Caco-2 (cell line): Measurements from ENCODE around the gene C12orf60. TPM values are rescaled to one million over a fixed set of nuclear protein-coding genes. Genes with fewer than 3 reads are reported as not detected.

Source experiments
- BruUV-seq: library from RNA; stranded (reverse); fragments of 400-500 nt; replicated peaks from 2 replicates; lab custom pipeline; 2021; lab: Mats Ljungman, UMichigan
- CTCF ChIA-PET: fragments of 300-600 bp; sonication (Branson Sonifier 250); formaldehyde crosslinking; loops from one replicate; lab custom pipeline; 2022; ENCODE audit warnings: antibody characterized with exemption; lab: Charles Lee
- POLR2A ChIA-PET: fragments of 300-600 bp; sonication (Branson Sonifier 250); formaldehyde crosslinking; loops from one replicate; lab custom pipeline; 2022; ENCODE audit warnings: antibody characterized with exemption; lab: Charles Lee
- DNase-seq, 2 experiments: peaks; one replicate each; pipeline versions ENCODE4 v3.0.0 to v3.0.0-alpha.2; 2020 to 2022
- H3K27me3 ChIP-seq: replicated peaks from 2 replicates; pipeline ENCODE4 v1.6.0; 2011; ENCODE audit warnings: low read length; ENCODE audit not compliant: control insufficient read depth, insufficient read depth
- H3K36me3 ChIP-seq: 2 replicates; pipeline ENCODE4 v1.5.1; 2011; ENCODE audit warnings: low read length; ENCODE audit not compliant: control insufficient read depth, insufficient read depth
- H3K4me1 ChIP-seq: fragments of 250-450 bp; sonication (Bioruptor Pico); 2 replicates; pipeline ENCODE4 v1.5.1; 2020; ENCODE audit warnings: mild to moderate bottlenecking
- H3K4me3 ChIP-seq: 2 replicates; pipeline ENCODE4 v1.5.1; 2011; ENCODE audit warnings: low read depth, mild to moderate bottlenecking, control low read depth, low read length
- H3K9me3 ChIP-seq: fragments of 250-450 bp; sonication (Bioruptor Pico); 2 replicates; pipeline ENCODE4 v1.5.1; 2020; ENCODE audit warnings: mild to moderate bottlenecking, moderate library complexity
- H3K27ac Mint-ChIP-seq: one replicate; pipeline ENCODE4 v1.8.0; 2022; ENCODE audit warnings: mixed read lengths; ENCODE audit not compliant: unreplicated experiment
- H3K27me3 Mint-ChIP-seq: one replicate; pipeline ENCODE4 v1.8.0; 2022; ENCODE audit warnings: mixed read lengths; ENCODE audit not compliant: insufficient read depth, unreplicated experiment
- H3K36me3 Mint-ChIP-seq: one replicate; pipeline ENCODE4 v1.8.0; 2022; ENCODE audit warnings: mild to moderate bottlenecking, mixed read lengths; ENCODE audit not compliant: insufficient read depth, unreplicated experiment
- H3K4me1 Mint-ChIP-seq: one replicate; pipeline ENCODE4 v1.8.0; 2022; ENCODE audit warnings: low read depth, mixed read lengths; ENCODE audit not compliant: unreplicated experiment
- H3K4me3 Mint-ChIP-seq: one replicate; pipeline ENCODE4 v1.8.0; 2022; ENCODE audit warnings: mild to moderate bottlenecking, moderate library complexity, mixed read lengths; ENCODE audit not compliant: unreplicated experiment
- H3K9me3 Mint-ChIP-seq: one replicate; pipeline ENCODE4 v1.8.0; 2022; ENCODE audit warnings: mixed read lengths; ENCODE audit not compliant: unreplicated experiment
- CTCF ChIP-seq, 2 experiments: fragments of 200-600 bp in 1 of 2; IDR thresholded peaks; 1 replicate in 1 of 2; 2 replicates in 1 of 2; pipeline versions ENCODE4 v1.5.1 to v1.8.0; 2011 to 2022; ENCODE audit warnings: antibody characterized with exemption in 1 of 2, control low read depth in 1 of 2, inconsistent platforms in 1 of 2, low read depth in 1 of 2, low read length in 1 of 2, mild to moderate bottlenecking in 1 of 2, moderate library complexity in 1 of 2; ENCODE audit not compliant: insufficient read depth in 1 of 2, severe bottlenecking in 1 of 2, unreplicated experiment in 1 of 2
- intact Hi-C: fragments of 100-400 bp; cut with micrococcal nuclease; formaldehyde crosslinking; loops from one replicate; pipeline ENCODE4 v1.10.0; 2022; ENCODE audit not compliant: unreplicated experiment
- total RNA-seq: library from RNA; stranded (reverse); gene quantifications from 2 replicates; pipeline ENCODE4 v1.2.3, GENCODE V29; 2022

The C12orf60 gene
- total RNA-seq, 1 experiment from 2014 or later, result 2.8 TPM

GRCh38 chr12:14858513-14858912 lies 55.0 kb downstream of the C12orf60 start:
- Mint-ChIP-seq H3K4me3 (no peak overlapping the region), H3K36me3 (no peaks in the 10 kb centered on the region), H3K27me3 (peaks cover 17% of the 10 kb centered on the region), H3K9me3 (peaks cover 30% of the 10 kb centered on the region), H3K4me1 (no peaks in the 10 kb centered on the region), H3K27ac (no peak overlapping the region)
- no TSS peak for BruUV-seq
- no peak for TF ChIP-seq CTCF (IDR thresholded peaks at IDR 0.05; ENCODE audit: insufficient read depth in 1 of 2, low read depth in 1 of 2, low read length in 1 of 2, severe bottlenecking in 1 of 2, unreplicated experiment in 1 of 2)
- no peaks in the 10 kb centered on the region for H3K27me3 ChIP-seq
- no peaks in the 10 kb centered on the region for H3K36me3 ChIP-seq
- no peaks in the 10 kb centered on the region for H3K4me1 ChIP-seq
- H3K9me3 ChIP-seq, result peaks cover 7% of the 10 kb centered on the region
- DNase-seq, result no peak
- intact Hi-C loops, result no loop called here
- no peak overlapping the region for H3K4me3 ChIP-seq
- ChIA-PET POLR2A (no interaction called here), CTCF (no interaction called here)

GRCh38 chr12:14860490-14860889 lies 57.0 kb downstream of the C12orf60 start:
- no peak for DNase-seq
- CTCF ChIA-PET, result no interaction called here
- Histone ChIP-seq H3K4me3 (no peak overlapping the region), H3K4me1 (no peaks in the 10 kb centered on the region), H3K27me3 (no peaks in the 10 kb centered on the region), H3K9me3 (peaks cover 7% of the 10 kb centered on the region), H3K36me3 (no peaks in the 10 kb centered on the region)
- BruUV-seq, result no TSS peak
- Mint-ChIP-seq H3K27ac (no peak overlapping the region), H3K36me3 (no peaks in the 10 kb centered on the region), H3K4me3 (no peak overlapping the region), H3K27me3 (peaks cover 21% of the 10 kb centered on the region), H3K4me1 (no peaks in the 10 kb centered on the region), H3K9me3 (peaks cover 30% of the 10 kb centered on the region)
- POLR2A ChIA-PET, result no interaction called here
- TF ChIP-seq CTCF (IDR thresholded peaks at IDR 0.05; ENCODE audit: insufficient read depth in 1 of 2, low read depth in 1 of 2, low read length in 1 of 2, severe bottlenecking in 1 of 2, unreplicated experiment in 1 of 2), result no peak
- intact Hi-C loops, result no loop called here

GRCh38 chr12:14868916-14869506 lies 65.5 kb downstream of the C12orf60 start:
- H3K4me3 ChIP-seq, result no peak overlapping the region
- Mint-ChIP-seq H3K27ac (no peak overlapping the region), H3K27me3 (peaks cover 10% of the 10 kb centered on the region), H3K9me3 (peaks cover 10% of the 10 kb centered on the region), H3K4me3 (no peak overlapping the region), H3K4me1 (no peaks in the 10 kb centered on the region), H3K36me3 (no peaks in the 10 kb centered on the region)
- ChIA-PET POLR2A (no interaction called here), CTCF (no interaction called here)
- H3K36me3 ChIP-seq, result no peaks in the 10 kb centered on the region
- no peak for DNase-seq
- no peak for TF ChIP-seq CTCF (IDR thresholded peaks at IDR 0.05; ENCODE audit: insufficient read depth in 1 of 2, low read depth in 1 of 2, low read length in 1 of 2, severe bottlenecking in 1 of 2, unreplicated experiment in 1 of 2)
- BruUV-seq, result no TSS peak
- intact Hi-C loops, result no loop called here
- H3K9me3 ChIP-seq, result 0 out of 2 replicates have a peak, but pooled peaks cover 7% of the 10 kb centered on the region
- H3K4me1 ChIP-seq, result no peaks in the 10 kb centered on the region
- H3K27me3 ChIP-seq, result no peaks in the 10 kb centered on the region
